Stimulated activated CD4-positive, alpha-beta T cell treated with anti-CD3 and anti-CD28 coated beads, Interleukin-1b, Interleukin-23, amount 100 ng/mL, for 4 hours (primary cell): Measurements from ENCODE around the gene ACOXL.
A peak's percentile ranks its signal among the peaks of the same experiment; 100 is the strongest.
"Not testable (repeated sequence)": the region's sequence is repeated elsewhere in the genome, so short reads cannot be mapped to it uniquely, and the experiment has no call there.

Experiments
- DNase-seq, 2 donors: peaks; one replicate each; pipeline ENCODE4 v3.0.0-alpha.2; 2020; ENCODE audit warnings: low read depth in 2 of 2

The ACOXL gene

GRCh38 chr2:110855841-110856240 lies 123.5 kb downstream of the ACOXL start:
- DNase-seq = not testable (repeated sequence)

DNA sequence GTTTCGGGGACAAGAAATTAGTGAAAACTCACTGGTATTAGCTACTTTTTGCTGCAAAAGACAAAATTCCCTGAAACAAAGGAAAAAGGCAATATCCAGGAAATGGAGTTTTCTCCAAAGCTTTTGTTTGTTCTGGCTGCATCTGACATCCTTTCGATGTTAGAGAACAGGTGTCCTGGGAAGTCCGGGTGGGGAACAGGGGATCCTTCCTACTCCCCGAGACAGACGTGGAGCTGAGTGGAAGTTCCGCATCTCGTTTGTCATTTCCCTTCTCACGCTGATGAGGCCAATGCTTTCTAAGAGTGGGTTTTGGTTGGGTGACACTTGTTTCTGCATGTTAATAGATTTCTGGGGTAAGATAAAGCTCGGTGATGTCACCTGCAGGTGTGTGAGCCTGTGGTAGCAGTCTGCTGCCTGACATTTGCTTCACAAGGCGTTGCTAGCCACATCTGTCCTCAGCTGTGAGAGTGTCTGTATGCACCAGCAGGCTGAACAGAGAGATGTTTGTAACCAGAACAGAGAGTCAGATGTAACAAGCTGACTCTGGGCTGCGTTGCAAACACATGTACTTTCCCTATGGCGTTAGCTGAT lies 125.9 kb downstream of the ACOXL start:
- DNase-seq = peak in 1 of 2 donors; percentile 30

DNA sequence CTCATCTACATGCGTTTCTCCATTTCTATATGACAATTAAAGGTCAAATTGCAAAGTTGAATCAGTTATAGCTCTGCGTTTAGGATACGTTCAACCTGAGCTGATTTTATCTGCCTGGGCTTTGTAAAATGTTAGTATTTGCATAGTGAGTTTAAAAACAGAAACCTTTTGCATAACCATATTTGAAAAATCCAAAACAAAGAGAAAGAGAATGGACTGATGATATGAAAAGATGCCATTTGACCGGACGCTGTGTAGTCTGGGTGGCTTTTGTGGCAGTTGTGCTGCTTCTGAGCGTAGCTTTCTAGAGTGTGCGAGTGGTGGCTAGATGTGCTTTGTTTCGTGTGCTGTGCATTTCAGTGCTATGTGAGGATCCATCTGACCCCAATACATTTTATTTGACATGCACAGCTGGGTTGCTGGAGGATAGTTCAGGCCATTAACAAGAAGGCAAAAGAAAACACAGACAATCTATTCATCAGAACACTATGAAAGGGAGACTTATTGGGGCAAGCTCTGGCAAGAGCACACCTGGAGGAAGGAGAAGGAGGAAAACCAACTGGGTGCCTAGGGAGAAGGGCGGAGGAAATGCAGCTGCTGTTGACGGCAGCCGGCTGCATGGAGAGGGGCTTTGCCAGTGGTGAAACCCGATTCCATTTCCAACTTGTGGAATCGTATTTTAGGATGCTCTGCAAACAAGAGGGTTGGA lies 126.8 kb downstream of the ACOXL start:
- DNase-seq = no peak

GRCh38 chr2:110860630-110861029 lies 128.3 kb downstream of the ACOXL start:
- no peak for DNase-seq

- DNase-seq = no peak
These were observed 129.4 kb downstream of the ACOXL start for GRCh38 chr2:110861616-110862260.

GRCh38 chr2:110863726-110864125 lies 131.4 kb downstream of the ACOXL start:
- DNase-seq = no peak

DNA sequence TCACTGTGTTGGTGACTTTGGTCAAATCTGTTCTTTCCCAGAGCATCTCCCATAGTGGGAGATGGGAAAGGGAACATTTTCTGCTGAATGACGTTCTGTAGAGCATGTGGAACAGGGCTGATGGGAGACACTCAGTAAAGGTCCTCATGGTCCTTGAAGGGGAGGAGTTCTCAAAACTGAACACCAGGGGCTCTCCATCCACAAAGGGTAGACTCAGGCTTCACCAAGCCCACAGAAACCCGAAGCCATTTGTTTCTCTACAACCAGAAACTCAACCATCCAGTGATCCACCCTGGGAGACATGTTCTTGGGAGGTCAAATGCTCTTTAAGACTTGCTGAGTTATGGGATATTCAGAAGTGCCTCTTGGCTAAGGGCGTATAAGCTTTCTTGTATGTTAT lies 131.8 kb downstream of the ACOXL start:
- DNase-seq = no peak

GRCh38 chr2:110864731-110865130 lies 132.4 kb downstream of the ACOXL start:
- DNase-seq = no peak

DNA sequence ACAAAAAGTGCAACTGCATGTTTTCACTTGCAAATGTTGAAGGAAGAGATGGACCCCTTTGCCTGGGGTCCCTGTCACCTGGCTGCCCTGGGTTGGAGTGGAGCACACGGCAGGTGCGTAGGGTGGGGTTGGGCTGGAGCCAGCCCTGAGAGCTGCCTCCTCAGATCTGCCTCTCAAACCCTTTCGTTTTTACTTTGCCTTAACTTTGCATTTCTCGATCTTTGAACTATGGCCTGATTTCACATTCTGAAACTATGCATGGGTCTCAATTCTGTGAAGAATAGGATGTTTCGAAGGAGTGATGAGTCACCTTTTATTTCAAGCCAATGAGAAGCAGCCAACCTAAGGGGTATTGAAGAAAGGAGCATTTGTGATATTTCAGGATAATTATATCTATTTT lies 132.8 kb downstream of the ACOXL start:
- peak in 1 of 2 donors; percentile 32 for DNase-seq

GRCh38 chr2:110866045-110866444 lies 133.7 kb downstream of the ACOXL start:
- no peak for DNase-seq

- peak in 1 of 2 donors; percentile 39 for DNase-seq
These were observed 134.1 kb downstream of the ACOXL start for GRCh38 chr2:110866466-110866865.

DNA sequence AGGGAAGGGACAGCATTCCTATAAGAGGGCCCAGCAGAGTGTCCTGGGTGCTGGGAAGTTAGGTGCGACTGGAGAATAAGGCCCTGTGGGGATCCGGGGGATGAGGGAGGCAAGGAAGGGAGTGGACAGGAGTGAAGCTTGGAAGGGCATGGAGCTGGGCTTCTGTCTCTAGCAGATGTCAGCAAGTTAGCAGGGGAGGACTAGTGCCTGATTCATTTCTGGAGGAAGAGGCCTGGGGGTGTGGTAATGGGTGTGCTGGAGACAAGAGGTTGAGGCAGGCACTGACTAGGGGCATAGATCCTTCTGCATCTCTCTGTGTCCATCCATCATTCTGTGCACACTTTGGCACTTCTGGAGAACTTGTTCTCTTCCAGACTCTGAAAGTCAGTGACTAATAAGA lies 134.7 kb downstream of the ACOXL start:
- DNase-seq = no peak

DNA sequence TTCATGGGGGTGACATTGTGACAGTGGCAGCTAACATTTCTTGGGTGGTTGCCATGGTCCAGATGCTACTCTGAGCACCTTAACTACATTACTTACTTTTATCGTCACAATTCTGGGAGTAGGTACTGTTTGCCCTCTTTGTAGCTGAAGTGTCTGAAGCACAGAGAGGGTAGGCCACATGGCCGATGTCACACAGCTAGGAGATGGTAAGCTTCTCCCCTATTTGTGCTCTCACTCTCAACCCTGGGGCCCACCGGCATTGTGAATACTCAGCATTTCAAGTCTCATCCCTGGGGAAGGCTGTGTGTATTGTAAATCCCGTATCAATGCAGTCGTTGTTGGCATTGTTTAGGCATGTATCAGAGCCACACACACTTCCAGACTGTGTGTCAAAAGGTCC lies 136.6 kb downstream of the ACOXL start:
- DNase-seq = no peak

DNA sequence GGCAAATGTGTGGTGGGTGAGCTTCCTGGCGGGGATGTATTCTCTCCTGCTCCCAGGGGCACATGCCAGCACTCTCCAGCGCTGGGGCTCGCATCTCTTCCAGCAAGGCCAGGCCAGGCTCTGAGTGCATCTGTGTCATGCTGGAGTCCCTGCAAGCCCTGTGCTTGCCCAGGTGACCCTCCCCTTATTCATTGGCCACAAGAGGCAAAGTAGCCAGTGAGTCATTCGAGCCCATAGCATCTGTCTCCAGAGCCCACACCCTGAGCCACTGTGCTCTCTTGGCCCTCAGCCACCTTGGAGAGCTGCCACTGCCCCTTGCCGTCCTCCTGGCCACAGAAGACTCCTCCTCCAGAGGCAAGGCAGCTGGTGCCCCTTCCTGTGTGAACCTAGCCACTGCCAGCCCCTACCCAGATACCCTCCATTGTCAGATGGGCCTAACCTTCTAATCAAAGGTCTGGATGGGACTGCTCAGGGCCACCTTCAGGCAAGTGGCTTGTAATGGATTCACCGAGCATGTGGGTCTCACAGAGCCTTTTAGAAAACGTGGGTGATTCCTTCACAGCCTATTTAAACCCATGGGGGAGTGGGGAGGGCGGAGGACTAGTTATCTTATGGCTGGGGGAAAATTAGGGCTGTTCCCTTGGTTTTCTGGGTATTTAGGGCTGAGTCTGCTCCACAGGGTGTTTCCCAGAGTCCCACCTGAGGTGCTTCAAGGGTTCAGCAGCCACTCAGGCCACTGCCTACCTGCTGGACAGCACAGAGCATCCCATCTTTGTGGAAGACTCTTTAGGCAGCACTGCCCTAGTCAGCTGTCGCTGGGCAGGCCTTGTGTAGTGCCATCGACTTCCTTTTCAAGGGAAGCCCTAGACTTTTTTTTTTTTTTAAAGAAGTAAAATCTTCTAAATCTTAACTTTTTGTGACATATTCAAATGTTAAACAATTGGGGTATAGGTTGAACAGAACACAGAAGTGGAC lies 137.4 kb downstream of the ACOXL start:
- no peak for DNase-seq

DNA sequence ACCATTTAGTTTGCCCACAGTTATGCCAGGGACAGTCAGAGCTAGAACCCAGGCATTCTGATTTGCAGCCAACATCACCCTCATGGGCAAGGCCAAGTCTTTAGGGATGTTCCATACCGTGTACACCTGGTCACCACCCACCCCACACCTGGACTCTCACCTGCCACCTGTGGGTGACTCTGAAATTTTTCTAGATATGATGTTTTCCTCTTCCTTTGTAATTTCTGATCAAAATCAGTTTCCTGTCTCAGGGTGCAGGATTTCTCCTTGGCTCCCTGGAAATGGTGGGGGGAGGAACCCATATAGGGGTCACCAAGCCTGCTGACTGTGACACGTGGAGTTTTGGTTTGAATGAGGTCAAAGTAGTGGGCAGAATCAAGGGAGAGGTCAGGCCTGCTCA lies 138.2 kb downstream of the ACOXL start:
- no peak for DNase-seq

- no peak for DNase-seq
These were observed 139.3 kb downstream of the ACOXL start for GRCh38 chr2:110871637-110872036.

- no peak for DNase-seq
These were observed 140.1 kb downstream of the ACOXL start for GRCh38 chr2:110872521-110872920.

DNA sequence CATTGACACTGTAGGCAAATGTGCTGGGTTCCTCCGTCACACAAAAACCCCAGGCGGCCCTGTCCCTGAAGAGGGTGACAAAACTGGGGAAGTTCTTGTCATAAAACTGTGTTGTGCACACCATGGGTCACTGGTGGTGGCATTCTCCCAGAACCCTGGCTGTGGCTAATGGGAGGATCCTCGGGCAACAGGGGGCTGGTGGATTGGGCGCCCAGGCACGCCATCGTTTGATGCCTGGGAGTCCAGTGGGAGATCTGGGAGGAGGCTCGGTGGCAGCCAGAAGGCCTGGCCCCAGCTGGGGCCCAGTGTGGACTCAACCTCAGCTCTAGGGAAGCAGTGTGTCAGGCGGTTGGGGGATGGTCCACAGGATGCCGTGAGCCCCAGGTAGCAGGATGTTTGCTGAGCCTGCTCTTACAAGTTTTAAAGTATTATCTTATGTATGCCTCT lies 140.7 kb downstream of the ACOXL start:
- DNase-seq = no peak

GRCh38 chr2:110873597-110874452 lies 141.5 kb downstream of the ACOXL start:
- DNase-seq = no peak

GRCh38 chr2:110874453-110875383 lies 142.3 kb downstream of the ACOXL start:
- DNase-seq = no peak
